ENCODE data around the gene MYLK4.

Gene MYLK4

DNA sequence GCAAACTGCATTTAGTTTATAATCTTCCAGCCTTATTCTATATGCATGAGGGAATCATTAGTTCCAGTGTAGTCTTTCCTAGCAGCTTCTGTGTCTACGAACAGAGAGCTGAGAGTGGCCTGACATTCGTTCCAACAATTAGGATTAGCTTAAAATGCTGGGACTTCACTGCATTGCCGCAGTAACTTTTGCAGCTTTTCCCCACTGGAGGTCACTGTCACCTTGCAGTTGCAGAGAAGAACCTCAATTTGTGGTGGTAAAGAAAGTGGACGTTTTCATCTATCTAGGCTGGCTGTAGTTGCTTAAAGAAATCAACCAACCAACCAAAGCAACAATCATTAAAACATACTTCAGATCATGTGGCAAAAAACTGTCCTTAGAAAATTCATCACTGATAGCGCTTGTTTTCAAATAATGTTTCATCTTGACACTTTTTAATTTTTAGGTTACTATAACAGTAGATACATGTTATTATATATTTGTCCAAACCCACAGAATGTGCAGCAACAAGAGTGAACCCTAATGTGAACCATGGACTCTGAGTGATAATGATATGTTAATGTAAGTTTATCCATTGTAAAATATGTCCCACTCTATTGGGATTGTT, 12.2 kb downstream of the MYLK4 start:
- DNase-seq, result peak; percentile 60

GRCh38 chr6:2737885-2738284, 12.8 kb downstream of the MYLK4 start:
- Histone ChIP-seq H3K4me3 (ENCODE audit: low read depth, low read length) (no peak overlapping the region), H3K9me3 (no peaks in the 10 kb centered on the region), H3K27me3 (no peaks in the 10 kb centered on the region), H3K4me1 (no peaks in the 10 kb centered on the region), H3K36me3 (no peaks in the 10 kb centered on the region)
- TF ChIP-seq, protein P1, sequence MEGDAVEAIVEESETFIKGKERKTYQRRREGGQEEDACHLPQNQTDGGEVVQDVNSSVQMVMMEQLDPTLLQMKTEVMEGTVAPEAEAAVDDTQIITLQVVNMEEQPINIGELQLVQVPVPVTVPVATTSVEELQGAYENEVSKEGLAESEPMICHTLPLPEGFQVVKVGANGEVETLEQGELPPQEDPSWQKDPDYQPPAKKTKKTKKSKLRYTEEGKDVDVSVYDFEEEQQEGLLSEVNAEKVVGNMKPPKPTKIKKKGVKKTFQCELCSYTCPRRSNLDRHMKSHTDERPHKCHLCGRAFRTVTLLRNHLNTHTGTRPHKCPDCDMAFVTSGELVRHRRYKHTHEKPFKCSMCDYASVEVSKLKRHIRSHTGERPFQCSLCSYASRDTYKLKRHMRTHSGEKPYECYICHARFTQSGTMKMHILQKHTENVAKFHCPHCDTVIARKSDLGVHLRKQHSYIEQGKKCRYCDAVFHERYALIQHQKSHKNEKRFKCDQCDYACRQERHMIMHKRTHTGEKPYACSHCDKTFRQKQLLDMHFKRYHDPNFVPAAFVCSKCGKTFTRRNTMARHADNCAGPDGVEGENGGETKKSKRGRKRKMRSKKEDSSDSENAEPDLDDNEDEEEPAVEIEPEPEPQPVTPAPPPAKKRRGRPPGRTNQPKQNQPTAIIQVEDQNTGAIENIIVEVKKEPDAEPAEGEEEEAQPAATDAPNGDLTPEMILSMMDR (IDR thresholded peaks at IDR 0.05; ENCODE audit: low read depth, low read length), result no peak
- no peak for DNase-seq

More for the DNA sequence above, 12.2 kb downstream of the MYLK4 start:
- Histone ChIP-seq H3K4me1 (no peaks in the 10 kb centered on the region), H3K9me3 (no peaks in the 10 kb centered on the region), H3K36me3 (no peaks in the 10 kb centered on the region), H3K4me3 (ENCODE audit: low read depth, low read length) (no peak overlapping the region), H3K27me3 (peaks cover 4% of the 10 kb centered on the region; the same call in 1 of the 2 replicates)
- TF ChIP-seq, protein P1 (IDR thresholded peaks at IDR 0.05; ENCODE audit: low read depth, low read length), result peak; percentile 86

DNA sequence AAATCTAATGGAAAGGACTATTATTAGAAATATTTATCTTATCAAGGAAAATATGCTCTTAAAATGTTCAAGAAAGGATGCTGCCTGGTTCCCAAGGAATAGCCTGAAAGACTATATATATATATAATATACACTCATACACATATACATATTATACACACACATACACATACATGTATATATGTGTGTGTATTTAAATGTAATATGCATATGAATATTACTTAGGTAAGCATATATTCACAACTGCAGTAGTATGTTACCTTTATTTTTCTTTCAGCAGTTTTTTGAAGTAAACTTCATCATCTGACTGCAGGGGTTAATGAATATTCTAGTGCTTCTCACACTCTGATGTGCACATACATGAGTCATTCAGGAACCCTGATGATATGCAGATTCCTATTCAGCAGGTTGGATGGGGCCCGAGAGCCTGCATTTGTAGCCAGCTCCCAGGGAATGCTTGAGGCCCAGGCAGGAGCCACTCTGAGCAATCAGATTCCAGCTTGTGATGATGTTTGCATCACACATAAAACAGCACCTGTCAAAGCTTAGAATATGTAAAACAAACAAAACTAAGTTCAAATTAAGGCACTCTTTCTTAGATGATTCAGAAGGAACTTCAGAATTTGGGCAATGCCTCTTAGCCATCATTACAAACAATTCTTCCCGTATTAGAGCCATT, 16.1 kb downstream of the MYLK4 start:
- Histone ChIP-seq H3K4me1 (no peaks in the 10 kb centered on the region), H3K9me3 (no peaks in the 10 kb centered on the region), H3K36me3 (no peaks in the 10 kb centered on the region), H3K27me3 (peaks cover 4% of the 10 kb centered on the region), H3K4me3 (ENCODE audit: low read depth, low read length) (no peak overlapping the region)
- no peak for DNase-seq
- TF ChIP-seq, protein P1 (IDR thresholded peaks at IDR 0.05; ENCODE audit: low read depth, low read length), result no peak

DNA sequence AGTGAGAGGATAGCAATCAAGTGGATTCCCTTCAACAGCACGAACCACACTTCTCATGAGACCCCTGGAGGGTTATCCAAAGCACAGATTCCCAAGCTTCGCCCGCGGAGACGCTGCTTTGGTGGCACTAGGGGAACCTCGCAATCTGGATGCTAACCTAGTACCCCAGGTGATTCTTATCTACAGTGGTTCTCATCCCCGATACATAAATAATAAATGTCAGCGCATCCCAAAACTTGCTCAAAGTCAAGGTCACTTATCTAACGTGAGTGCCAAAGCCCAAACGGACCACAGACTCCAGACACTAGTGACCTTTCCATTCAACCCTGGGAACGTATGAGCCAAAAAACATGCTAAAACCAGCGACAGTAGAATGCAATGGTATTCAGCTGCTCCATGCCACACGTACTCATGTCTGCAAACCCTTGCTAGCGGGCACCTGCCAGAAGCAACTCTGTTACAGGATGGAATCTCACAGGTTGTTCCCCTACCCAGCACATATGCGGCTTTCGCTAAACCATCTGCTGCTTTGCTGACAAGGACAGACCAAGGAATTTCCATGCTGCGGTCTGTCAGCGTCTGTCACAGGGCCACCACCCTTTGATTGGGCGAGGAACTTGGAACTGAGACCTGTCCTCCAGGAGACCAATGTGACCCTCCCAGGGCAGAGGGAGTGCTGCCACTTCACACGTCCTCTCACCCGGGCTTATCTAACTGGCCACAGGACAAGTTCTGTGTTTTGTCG, 16.8 kb downstream of the MYLK4 start:
- Histone ChIP-seq H3K4me1 (no peaks in the 10 kb centered on the region), H3K27me3 (peaks cover 4% of the 10 kb centered on the region), H3K9me3 (no peaks in the 10 kb centered on the region), H3K4me3 (ENCODE audit: low read depth, low read length) (no peak overlapping the region), H3K36me3 (no peaks in the 10 kb centered on the region)
- TF ChIP-seq, protein P1 (IDR thresholded peaks at IDR 0.05; ENCODE audit: low read depth, low read length), result no peak
- no peak for DNase-seq

GRCh38 chr6:2733324-2733723, 17.4 kb downstream of the MYLK4 start:
- H3K9me3 ChIP-seq, result no peaks in the 10 kb centered on the region
- no peak overlapping the region for H3K4me3 ChIP-seq (ENCODE audit: low read depth, low read length)
- H3K4me1 ChIP-seq, result no peaks in the 10 kb centered on the region
- H3K27me3 ChIP-seq, result peaks cover 4% of the 10 kb centered on the region
- DNase-seq, result no peak
- H3K36me3 ChIP-seq, result no peaks in the 10 kb centered on the region
- TF ChIP-seq, protein P1 (IDR thresholded peaks at IDR 0.05; ENCODE audit: low read depth, low read length), result no peak

All from BE2C (cell line).